GM19328 (cell line): ENCODE data around the gene ILDR1.

Experiments
- ATAC-seq: cut with Tn5 transposase; IDR thresholded peaks from one replicate; pipeline ENCODE4 v1.9.1; 2021; ENCODE audit warnings: mild to moderate bottlenecking, moderate library complexity; ENCODE audit not compliant: unreplicated experiment

The ILDR1 gene

DNA sequence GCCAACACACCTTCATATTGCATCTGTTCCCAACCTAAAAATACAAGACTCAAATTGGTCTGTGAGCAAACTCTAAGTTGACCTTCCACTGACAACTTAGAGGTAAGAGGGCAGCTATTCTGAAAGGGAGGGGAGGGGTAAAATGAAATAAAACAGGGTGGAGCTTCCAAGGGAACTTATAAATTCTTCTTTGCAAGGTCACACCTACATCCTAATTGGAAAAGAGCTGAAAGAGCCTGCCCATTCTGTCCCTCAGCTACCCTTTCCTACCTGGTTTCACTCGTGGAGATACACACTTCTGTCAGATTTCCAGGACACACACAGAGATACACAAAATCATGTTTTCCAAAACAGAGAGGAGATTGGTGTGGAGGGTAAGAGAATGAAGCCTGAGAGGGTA, 1.0 kb downstream of the ILDR1 start:
- no peak for ATAC-seq

DNA sequence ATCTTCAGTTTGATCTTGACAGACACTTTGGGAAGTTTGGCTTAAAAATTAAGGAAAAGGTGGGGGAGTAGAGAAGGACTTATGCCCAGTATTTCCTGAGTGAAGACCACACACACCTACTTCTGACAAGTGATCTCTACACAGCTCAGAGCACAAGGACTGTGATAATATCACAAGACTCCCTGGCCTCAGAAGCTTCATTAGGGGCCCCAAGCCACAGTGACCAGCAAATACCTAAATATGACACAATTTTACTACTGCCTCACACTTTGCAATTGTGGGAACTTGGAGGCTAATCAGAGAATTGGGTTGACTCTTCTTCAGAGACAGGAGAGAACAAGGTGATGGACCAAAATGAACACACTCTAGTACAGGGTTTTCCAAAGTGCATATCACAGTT, 2.6 kb downstream of the ILDR1 start:
- no peak for ATAC-seq

DNA sequence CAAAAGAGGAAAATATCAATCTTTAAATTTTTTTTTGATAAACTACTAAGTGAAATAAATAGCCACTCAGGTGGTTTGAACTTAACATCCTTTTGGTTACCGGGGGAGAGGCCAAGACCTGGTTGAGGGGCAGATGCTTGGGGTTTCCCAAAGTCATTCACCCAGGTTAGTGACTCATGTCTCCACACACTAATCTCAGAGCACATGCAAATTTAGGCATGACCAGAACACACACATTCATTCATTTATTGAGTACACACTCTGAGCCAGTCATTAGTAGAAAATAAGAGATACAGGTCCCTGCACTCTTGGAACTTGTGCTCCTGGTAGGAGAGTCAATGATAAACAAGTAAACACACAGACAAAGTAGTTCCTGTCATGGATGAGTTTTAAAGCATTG, 7.3 kb downstream of the ILDR1 start:
- peak; percentile 85 for ATAC-seq

DNA sequence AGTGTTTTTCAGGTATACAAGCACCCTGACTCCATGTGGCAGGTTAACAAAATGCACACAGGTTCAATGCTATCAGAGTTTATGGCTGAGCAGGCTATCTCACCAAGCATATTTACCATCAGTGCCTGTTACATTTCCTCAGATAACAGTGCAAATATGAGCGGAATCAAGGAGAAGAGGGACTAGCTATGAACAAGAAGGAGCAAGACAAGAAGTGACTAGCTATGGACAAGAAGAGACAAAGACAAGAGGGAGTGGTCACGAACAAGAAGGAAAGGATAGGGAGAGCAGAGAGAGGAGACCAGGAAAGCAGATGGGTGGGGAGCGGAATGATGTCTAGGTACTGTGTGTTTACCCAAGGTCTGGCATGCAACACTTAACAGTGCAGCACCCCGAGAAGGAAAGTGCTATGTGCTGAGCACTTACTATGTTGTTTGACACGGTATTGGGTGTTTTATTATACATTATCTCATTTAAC, 8.6 kb downstream of the ILDR1 start:
- ATAC-seq = no peak

DNA sequence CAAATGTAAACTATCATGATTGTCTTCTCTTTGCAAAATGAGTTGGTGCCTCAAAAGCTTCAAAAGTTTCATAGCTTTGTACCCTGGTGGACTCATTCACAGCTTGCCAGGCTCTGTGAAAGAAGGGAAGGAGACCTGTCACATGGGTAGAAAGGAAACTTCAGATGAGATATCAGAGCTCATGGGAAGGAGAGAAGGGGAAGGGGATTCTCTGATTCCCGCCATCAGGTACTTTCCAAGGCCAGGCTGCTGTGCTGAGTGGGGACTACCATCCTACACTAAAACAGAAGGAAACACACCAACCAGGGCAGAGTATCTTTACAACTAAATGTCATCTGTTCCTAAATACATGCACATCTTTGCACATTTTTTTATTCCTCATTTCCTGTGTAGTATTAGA, 9.2 kb downstream of the ILDR1 start:
- no peak for ATAC-seq

DNA sequence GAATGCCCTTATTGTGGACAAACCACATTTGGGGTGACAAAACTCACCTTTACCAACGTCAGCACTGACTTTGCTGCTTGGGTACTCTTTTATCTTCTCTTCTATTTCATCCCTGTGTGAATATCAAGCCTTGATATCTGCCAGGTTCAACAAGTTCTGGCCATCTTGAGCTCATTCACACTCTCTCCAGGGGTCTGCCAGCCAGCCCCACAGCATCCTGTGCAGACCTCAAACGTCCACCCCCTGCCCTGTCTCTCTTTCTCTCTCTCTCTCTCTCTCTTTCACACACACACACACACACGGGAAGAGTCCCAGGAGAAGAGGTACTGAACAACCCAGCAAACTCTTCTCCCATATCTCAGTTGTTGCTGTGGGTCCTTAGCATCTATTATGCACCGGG, 10.7 kb downstream of the ILDR1 start:
- no peak for ATAC-seq

DNA sequence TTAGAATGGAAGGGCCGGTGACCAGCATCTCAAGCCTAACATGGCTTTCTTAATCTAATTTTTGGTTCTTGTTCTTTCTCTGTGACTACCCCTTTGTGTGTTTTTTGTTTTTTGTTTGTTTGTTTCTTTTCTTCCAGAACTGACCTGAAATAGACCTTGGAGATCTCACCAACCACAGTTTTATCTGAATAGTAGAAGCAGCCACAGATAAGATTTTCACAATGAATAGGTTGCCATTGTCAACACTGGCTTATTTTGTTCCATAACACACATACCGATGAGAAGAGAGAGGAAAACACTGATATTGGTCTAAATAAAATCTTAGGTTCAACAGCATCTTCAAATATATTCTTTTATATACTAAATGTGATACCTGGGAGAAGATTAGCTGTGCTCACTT, 11.5 kb downstream of the ILDR1 start:
- no peak for ATAC-seq

DNA sequence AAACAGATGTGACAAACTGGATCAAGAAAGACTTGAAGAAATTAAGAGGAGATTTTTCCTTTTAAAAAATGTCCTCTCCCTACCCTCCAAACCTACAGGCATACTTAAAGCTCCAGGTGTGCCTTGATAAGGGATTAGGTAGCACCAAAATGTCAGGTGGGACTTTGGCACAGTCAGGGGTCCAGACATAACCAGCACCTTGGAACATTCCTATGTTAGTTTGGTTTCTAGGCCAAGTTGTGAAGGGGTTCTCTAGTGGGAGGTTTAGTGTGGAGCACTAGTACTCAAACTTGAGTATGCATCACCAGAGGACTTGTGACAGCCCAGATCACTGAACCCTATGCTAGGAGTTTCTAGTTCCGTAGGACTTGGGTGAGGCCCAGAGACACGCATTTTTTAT, 13.9 kb downstream of the ILDR1 start:
- ATAC-seq = no peak

DNA sequence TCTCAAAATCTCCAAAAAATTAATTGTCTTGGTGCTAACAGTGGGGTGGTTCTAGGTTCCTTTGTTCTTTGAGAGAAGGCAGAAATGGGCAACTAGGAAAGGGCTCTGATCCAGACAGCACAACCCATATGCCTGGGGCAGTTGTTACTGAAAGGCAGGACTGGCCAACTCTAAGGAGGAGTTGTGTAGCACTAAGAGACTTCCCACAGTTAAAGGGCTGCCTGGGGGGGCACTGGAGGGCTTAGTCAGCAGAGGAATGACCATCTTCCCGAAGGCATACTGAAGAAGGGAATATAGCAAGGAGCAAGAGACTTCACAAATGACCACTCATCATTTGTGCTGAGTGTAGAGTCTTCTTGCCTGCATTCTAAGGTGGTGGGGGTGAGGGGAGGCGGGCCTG, 15.8 kb downstream of the ILDR1 start:
- no peak for ATAC-seq

DNA sequence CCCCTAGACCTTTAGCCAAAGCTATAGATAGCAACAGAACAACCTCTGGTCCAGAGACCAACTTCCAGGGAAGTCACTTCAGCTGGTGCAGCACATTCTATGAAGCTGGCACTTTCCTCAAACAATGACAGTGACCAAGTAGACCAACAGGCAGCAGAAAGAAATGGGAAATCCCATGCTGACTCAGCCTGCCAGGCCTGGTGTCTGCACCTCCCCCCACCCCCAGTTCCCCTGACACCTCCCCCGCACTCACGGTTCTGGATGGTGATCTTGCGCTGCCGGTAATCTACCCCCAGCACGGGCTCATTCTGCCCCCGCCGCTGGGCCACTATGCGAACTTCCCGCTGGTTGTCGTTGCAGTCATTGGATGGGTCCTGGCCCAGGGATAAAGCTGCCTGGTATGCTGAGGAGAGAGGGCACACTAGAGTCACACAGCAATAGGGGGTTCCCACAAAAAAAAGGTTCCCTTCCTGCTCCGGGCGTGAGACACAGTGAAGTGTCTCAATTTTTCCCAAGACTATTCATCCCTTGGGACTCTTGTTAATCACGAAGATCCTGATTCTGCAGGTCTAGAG, 17.0 kb downstream of the ILDR1 start:
- ATAC-seq = no peak

DNA sequence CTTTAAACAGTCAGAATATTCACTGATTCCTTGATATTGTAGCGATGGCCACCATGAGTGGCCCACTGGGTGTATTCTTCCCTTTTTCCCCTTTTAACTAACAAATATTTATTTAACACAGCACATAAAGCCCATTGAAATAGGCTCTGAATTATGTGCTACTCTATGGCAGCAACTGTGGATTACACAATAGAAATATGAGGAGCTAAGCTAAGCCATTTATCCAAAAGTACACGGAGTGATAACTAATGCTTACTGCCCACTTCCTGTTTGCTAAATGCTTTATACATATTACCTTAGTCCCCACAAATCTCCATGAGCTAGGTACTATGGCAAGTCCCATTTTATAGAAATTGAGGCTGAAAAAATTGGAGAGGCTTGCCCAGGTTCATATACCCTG, 17.9 kb downstream of the ILDR1 start:
- no peak for ATAC-seq

DNA sequence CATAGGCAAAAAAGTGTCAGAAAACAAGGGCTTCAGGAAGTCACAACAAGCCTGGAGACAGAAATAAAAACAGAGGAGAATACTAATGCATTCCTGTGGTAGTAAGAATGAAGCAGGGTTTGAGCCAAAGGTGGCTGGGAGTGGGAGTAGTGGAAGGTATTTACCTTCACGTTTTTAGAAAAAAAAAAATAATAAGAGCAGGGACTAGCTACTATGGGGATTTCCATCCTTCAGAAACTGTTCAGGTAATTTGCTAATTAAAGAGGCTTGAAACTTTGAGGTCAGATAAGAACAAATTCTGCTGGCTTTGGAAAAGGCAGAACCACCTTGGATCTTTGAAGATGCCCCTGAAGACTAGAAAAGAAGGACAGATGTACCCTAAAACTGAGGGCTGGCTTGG, 18.4 kb downstream of the ILDR1 start:
- ATAC-seq = no peak

DNA sequence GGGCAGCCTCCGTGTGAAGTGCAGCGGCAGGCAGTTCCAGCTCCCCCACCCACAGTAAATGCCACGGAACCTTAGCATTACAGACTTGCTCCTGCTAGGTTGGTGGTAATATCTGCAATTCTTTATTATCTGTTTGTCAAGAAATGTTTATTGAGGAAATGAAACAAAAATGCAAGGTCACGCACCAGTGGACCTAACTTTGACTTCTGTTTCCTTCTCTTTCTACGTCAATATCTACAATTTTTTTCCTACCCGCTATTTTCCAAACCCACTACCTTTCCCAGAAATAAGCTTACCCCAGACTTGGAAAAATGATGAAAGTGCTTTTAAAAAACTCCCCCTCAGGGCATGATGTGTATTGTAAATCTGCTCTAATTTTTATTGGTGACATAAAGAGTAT, 18.9 kb downstream of the ILDR1 start:
- ATAC-seq = no peak

DNA sequence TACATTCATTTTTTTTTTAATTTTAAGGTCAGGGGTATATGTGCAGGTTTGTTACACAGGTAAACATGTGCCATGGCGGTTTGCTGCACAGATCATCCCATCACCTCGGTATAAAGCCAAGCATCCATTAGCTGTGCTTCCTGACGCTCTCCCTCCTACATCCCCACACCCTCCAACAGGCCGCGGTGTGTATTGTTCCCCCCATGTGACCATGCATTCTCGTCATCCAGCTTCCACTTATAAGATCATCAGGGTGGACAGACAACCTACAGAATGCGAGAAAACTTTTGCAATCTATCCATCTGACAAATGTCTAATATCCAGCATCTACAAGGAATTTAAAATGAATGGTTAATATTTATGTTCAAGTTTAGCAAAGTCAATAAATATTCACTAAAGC, 19.4 kb downstream of the ILDR1 start:
- no peak for ATAC-seq

DNA sequence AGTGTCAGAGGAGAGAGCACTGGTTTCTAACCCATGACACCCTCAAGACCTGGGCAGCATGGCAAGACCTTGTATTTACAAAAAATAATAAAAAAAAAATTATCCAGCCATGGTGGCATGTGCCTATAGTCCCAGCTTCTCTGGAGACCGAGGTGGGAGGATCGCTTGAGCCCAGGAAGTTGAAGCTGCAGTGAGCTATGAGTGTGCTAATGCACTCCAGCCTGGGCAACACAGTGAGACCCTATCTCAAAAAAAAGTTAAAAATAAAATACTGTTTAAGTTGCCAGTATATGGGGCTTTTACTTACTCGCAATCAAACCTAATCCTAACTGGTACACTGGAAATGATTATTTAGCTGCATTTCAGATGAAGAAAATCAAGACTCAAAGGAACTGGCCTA, 20.2 kb downstream of the ILDR1 start:
- no peak for ATAC-seq

DNA sequence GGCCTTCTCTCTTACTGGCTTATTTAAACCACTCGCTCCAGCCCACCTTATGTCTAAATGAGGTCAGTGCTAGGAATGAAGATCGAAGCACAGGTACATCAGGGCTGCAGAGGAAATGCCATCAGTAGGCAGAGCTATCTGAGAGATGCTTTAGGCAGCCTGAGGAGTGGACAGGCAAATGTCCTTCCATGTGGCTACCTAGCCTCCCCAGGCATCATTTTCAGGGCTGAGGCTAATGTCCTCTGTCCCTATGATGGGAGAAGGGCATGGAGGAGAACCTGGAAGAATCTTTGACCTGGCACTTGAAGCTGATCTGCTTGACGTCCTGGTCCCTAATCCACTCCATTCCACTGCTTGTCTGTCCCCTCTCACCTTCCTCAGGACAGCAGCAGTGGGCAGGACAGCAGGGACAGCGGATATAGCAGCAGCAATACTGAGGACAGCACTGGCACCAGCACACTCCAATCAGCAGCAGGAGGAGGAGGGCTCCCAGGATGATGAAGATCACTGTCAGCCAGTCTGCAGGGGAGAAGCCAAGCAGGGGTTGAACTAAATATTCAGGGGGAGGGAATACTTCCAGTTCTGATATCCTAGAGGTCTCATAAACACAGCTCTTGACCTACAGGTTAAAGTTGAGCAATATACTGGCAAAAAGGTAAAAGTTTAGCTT, 21.0 kb downstream of the ILDR1 start:
- no peak for ATAC-seq

DNA sequence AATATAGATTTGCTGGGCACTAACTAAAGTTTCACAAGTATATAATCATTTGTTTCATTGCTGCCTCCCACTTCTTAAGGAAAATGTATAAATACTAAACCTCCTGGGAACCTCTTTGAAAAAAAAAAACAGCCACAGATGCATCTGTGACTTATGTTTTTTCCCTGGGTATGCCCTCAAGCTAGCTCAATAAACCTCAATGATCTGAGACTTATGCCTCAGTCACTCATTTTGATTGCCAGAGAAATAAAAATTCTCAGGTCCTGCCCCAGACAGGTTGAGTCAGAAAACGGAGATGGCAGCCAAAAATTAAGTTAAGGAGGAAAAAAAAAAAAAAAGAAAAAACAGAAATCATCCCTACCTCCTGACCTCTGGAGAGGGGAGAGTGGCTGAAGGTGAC, 22.1 kb downstream of the ILDR1 start:
- ATAC-seq = no peak

DNA sequence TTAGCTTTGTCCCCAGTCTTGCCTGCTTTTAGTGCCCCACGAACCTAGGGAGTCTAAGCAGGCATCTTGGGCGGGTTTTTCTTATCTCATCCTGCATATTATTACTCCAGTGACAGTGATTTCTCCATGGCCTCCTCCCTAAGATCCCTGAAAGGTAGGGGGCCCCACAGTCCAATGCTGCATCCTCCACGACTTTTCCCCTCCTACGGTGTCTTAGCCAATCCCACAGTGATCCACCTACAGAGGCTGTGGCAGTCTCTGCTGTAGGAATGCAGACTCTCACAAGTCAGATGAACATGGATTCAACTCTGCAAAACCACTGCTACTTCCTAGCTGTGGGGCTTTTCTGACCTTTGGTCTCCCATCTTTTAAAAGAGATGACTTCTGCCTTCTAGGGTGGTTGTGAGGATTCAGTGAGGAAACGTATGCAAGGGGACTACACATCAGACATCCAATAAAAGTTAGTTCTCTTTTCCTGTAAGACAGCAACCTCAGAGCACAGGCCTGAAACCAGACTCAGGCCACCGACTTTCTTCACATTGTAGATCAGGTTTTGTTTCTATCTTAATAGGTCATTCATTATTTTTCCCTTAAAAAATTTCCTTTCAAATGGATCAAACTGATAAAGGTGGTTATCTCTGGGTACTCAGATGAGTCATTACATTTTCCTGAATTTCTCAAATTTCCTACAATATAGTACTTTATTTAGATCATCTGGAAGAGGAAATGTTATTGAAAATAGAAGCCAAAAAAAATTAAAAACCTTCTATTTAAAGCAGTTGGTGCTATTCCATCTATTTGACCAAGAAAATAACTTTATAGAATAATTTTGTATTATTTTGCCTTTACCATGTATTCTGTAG, 23.2 kb downstream of the ILDR1 start:
- no peak for ATAC-seq

DNA sequence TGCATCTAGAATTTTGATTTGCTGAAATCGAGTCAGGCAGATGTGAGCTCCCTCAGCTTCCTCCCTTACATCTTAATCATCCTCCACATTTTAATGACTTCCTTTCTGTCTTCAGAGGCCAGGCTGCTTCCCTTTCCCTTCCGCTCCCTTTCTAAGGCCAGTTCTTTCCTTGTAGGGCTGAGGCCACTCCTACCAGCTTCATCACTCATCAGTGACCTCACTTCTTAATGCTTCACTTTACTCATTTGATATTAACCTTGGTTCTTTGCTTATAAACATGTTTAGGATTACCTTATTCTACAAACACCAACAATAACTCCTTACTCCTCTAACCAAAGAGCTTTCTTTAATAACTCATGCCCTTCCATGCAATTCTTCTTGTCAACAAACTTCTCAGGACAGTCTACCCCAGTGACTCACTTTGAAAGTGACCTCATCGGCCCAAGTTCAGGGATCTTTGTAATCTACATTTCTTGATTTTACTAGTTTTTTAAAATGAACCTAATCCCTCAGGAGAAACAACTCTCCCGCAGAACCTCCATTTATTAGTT, 23.9 kb downstream of the ILDR1 start:
- ATAC-seq = no peak

DNA sequence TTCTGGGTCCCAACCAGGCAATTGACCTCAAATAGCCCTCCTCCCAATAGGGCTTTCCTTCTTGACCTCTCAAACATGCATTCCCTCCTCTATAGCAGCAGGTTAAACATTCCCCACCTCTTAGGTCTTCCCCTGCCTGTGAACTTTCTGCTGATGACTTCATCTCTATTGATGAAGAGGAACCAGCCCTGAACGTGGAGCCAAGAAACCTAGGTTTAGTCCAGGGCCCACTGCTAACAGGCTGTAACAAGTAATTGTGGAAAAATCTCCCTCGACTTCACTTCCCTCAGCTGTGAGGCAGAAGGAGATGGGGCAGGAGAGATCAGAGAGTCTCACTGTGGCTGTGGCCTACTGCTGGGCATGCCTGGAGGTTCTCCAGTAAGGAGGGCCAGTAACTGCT, 24.7 kb downstream of the ILDR1 start:
- ATAC-seq = no peak

DNA sequence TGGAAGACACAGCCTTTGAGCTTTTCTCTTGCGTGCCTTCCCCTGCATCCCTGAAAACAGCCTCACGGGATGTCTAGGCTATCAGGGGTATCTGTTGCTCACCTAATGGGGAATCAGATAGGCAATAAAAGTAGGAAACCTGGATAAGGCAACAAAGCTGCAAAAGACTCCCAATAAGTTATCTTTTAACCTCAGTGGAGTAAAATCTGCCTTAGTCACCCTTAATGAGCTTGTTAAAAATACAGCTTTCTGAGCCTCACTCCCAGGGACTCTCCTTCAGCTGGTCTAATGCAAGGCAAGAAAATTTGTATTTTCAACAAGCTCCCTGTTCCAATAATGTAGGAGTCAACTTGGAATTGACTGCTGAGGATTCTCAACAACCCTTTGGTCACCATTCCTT, 25.6 kb downstream of the ILDR1 start:
- no peak for ATAC-seq
